Measurements from ENCODE around the gene ENTPD2. TPM values are rescaled to one million over a fixed set of nuclear protein-coding genes. Genes with fewer than 3 reads are reported as not detected.

The ENTPD2 gene
- total RNA-seq, 1 experiment from 2014 or later = 32.5 TPM

- Histone ChIP-seq H4K20me1 (ENCODE audit: insufficient read depth) (no peaks in the 10 kb centered on the region; the same call in 1 of the 2 replicates), H3K27me3 (ENCODE audit: insufficient read depth, low read length) (no peaks in the 10 kb centered on the region), H3K36me3 (ENCODE audit: control insufficient read depth in 1 of 2, insufficient read depth in 2 of 2, low read length in 2 of 2) (peaks cover 0 to 8% of the 10 kb centered on the region in 2 experiments; a peak in 1 of 4 replicates), H3K27ac (ENCODE audit: low read depth, low read length) (peak overlapping the region; percentile 64), H3K79me2 (ENCODE audit: insufficient read depth, low read length) (peaks cover 47% of the 10 kb centered on the region), H2AFZ (ENCODE audit: low read depth, low read length, poor library complexity, severe bottlenecking) (no peak overlapping the region), H3K4me1 (ENCODE audit: control insufficient read depth in 1 of 2, insufficient read depth in 2 of 2, low read length in 2 of 2) (peaks cover 24 to 39% of the 10 kb centered on the region in 2 experiments), H3K4me3 (replicated peaks in 1 of 2; ENCODE audit: low read depth in 1 of 2, low read length in 2 of 2) (peak overlapping the region; percentile 80 to 82), H3K4me2 (ENCODE audit: low read length) (peak overlapping the region; percentile 93), H3K9me3 (ENCODE audit: control insufficient read depth in 1 of 2, insufficient read depth in 1 of 2, low read depth in 1 of 2, low read length in 2 of 2) (no peaks in the 10 kb centered on the region), H3K9me2 (ENCODE audit: insufficient read depth) (no peaks in the 10 kb centered on the region), H3K9ac (ENCODE audit: low read length) (peak overlapping the region; percentile 89)
- intact Hi-C loops (cut with micrococcal nuclease) = no loop called here
- ATAC-seq (no peak), DNase-seq (ENCODE audit: low read depth, low spot score) (no peak)
- TF ChIP-seq YY1 (IDR thresholded peaks at IDR 0.05; ENCODE audit: extremely low read depth, insufficient replicate concordance, low read depth, low read length) (no peak), ZNF274 (IDR thresholded peaks at IDR 0.05; ENCODE audit: low read depth, low read length) (no peak), RAD21 (IDR thresholded peaks at IDR 0.05; ENCODE audit: low read depth) (no peak), ZFX (IDR thresholded peaks at IDR 0.05) (no peak), SRF (IDR thresholded peaks at IDR 0.05; ENCODE audit: low read depth) (no peak), POLR2A (IDR thresholded peaks at IDR 0.05; ENCODE audit: borderline replicate concordance, extremely low read depth, insufficient read depth, insufficient read length) (no peak), ZBTB33 (IDR thresholded peaks at IDR 0.05; ENCODE audit: extremely low read depth, insufficient replicate concordance, low read length) (no peak), SIN3A (IDR thresholded peaks at IDR 0.05; ENCODE audit: low read depth) (no peak), EZH2 (IDR thresholded peaks at IDR 0.05) (no peak), CEBPB (IDR thresholded peaks at IDR 0.05; ENCODE audit: low read depth) (no peak), SP1 (IDR thresholded peaks at IDR 0.05; ENCODE audit: low read depth) (no peak), CTCF (IDR thresholded peaks at IDR 0.05 in 2 of 3, conservative IDR thresholded peaks at IDR 0.05 in 1 of 3; ENCODE audit: borderline replicate concordance in 1 of 3, insufficient read depth in 1 of 3, low read depth in 2 of 3, low read length in 2 of 3) (no peak), REST (IDR thresholded peaks at IDR 0.05; ENCODE audit: low read depth) (no peak), TCF7L2 (IDR thresholded peaks at IDR 0.05; ENCODE audit: borderline replicate concordance, extremely low read depth, insufficient read depth, insufficient read length) (no peak), JUND (IDR thresholded peaks at IDR 0.05) (no peak), EGR1 (IDR thresholded peaks at IDR 0.05; ENCODE audit: low read depth) (no peak), FOSL1 (IDR thresholded peaks at IDR 0.05; ENCODE audit: low read depth) (no peak)
- POLR2A ChIA-PET = interaction anchor here (1.0 to 5.1 kb wide), 4 partner anchors 12 to 122 kb away, joined by 3 to 43 read pairs (median 5); partner anchors contain the start of gene MAN1B1
- CTCF ChIA-PET = interaction anchor here (0.6 to 4.7 kb wide), 11 partner anchors 7 to 171 kb away, joined by 3 to 49 read pairs (median 8); partner anchors contain the start of genes MAN1B1, NPDC1, RNF224 and TUBB4B
- RAD21 ChIA-PET (ENCODE audit: low non-redundant PET in 1 of 2, low total read pairs in 2 of 2, uncharacterized antibody in 2 of 2, unreplicated experiment in 2 of 2) = interaction anchor here in 1 of 2 experiments (1.0 to 1.2 kb wide), 2 partner anchors 23 to 36 kb away, joined by 3 to 4 read pairs; no protein-coding TSS in a partner anchor
- BruUV-seq (replicated peaks) = no TSS peak
These were observed 15.7 kb upstream of the ENTPD2 start for GRCh38 chr9:137069508-137070091.

All from HCT116 (cell line).